GM18909 (cell line): ENCODE data around the gene MGST1.
A peak's percentile ranks its signal among the peaks of the same experiment; 100 is the strongest.

Source experiments
- ATAC-seq: cut with Tn5 transposase; IDR thresholded peaks from one replicate; pipeline ENCODE4 v1.9.1; 2021; ENCODE audit warnings: mild to moderate bottlenecking; ENCODE audit not compliant: unreplicated experiment, poor library complexity

MGST1 gene

GRCh38 chr12:16347391-16348298, at the start of gene MGST1:
Gene MGST1 (plus strand): TSS chr12:16347645. CDS start chr12:16354253, 6,608 bp downstream.
- peak; percentile 77 for ATAC-seq

GRCh38 chr12:16299403-16299802, 48.0 kb upstream of the MGST1 start:
- ATAC-seq = no peak

- ATAC-seq = no peak
Measured at GRCh38 chr12:16300122-16300521, 47.3 kb upstream of the MGST1 start.

- ATAC-seq = no peak
Measured at GRCh38 chr12:16300736-16301135, 46.7 kb upstream of the MGST1 start.

GRCh38 chr12:16303939-16304338, 43.5 kb upstream of the MGST1 start:
- no peak for ATAC-seq

- ATAC-seq = no peak
Measured at GRCh38 chr12:16307856-16308475, 39.5 kb upstream of the MGST1 start.

- no peak for ATAC-seq
Measured at GRCh38 chr12:16310934-16311333, 36.5 kb upstream of the MGST1 start.

GRCh38 chr12:16323010-16323409, 24.4 kb upstream of the MGST1 start:
- no peak for ATAC-seq

- ATAC-seq = no peak
Measured at GRCh38 chr12:16323638-16324037, 23.8 kb upstream of the MGST1 start.

- ATAC-seq = no peak
Measured at GRCh38 chr12:16324272-16324671, 23.2 kb upstream of the MGST1 start.

GRCh38 chr12:16324772-16325171, 22.7 kb upstream of the MGST1 start:
- no peak for ATAC-seq

- ATAC-seq = no peak
Measured at GRCh38 chr12:16325426-16325825, 22.0 kb upstream of the MGST1 start.

GRCh38 chr12:16327963-16328362, 19.5 kb upstream of the MGST1 start:
- no peak for ATAC-seq

- no peak for ATAC-seq
Measured at GRCh38 chr12:16329594-16329993, 17.9 kb upstream of the MGST1 start.

- ATAC-seq = no peak
Measured at GRCh38 chr12:16330560-16330959, 16.9 kb upstream of the MGST1 start.

GRCh38 chr12:16331998-16332397, 15.4 kb upstream of the MGST1 start:
- no peak for ATAC-seq

- ATAC-seq = no peak
Measured at GRCh38 chr12:16335838-16336237, 11.6 kb upstream of the MGST1 start.

GRCh38 chr12:16344269-16344668, 3.2 kb upstream of the MGST1 start:
- ATAC-seq = no peak

GRCh38 chr12:16345105-16345504, 2.3 kb upstream of the MGST1 start:
- ATAC-seq = no peak

- no peak for ATAC-seq
Measured at GRCh38 chr12:16346958-16347357, 487 bp upstream of the MGST1 start.

GRCh38 chr12:16348435-16349130, 1.1 kb downstream of the MGST1 start:
- ATAC-seq = peak; percentile 68
